Inflammatory macrophage (primary cell): ENCODE data around the gene PLAC9.

Experiments
- DNase-seq, 2 donors: peaks; one replicate each; pipeline ENCODE4 v3.0.0-alpha.2; 2020 to 2022

The PLAC9 gene

DNA sequence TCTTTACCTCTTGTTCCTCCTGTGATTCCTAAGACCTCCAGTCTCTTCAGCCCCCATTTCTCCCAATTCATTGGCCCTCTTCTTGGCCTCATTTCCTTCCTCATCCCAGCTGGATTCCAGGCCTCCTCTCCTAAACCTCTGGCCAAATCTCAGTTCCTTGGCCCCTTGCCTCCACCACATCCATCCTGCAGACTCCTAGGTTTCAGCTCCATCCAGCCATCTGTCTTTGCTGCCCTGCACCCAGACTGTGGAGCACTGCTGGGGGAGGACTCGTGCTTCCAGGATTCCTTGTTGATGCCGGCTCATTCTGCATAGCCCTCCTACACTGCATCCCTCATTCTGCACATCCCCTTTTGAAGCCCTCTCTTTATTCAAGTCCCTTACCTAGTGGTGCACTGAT is 6.7 kb downstream of the PLAC9 start:
- DNase-seq = no peak

DNA sequence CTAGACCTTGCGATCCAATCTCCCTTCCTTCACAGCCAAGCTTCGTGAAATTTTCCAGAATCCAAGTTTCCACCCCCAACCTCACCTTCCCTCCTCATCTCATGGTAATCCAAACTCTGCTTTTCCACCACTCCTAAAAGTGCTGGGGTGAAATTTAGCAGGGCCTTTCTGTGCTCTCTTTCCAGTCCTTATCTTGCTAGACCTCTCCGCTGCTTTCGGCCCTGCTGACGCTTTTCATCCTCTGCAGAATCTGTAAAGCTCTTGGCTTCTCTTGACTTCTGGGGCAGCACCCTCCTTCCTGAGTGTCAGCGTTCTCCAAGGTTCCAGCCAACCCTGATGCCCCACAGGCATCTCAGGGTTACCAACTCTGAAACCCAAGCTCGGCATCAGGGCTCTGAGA is 7.7 kb downstream of the PLAC9 start:
- DNase-seq = no peak

DNA sequence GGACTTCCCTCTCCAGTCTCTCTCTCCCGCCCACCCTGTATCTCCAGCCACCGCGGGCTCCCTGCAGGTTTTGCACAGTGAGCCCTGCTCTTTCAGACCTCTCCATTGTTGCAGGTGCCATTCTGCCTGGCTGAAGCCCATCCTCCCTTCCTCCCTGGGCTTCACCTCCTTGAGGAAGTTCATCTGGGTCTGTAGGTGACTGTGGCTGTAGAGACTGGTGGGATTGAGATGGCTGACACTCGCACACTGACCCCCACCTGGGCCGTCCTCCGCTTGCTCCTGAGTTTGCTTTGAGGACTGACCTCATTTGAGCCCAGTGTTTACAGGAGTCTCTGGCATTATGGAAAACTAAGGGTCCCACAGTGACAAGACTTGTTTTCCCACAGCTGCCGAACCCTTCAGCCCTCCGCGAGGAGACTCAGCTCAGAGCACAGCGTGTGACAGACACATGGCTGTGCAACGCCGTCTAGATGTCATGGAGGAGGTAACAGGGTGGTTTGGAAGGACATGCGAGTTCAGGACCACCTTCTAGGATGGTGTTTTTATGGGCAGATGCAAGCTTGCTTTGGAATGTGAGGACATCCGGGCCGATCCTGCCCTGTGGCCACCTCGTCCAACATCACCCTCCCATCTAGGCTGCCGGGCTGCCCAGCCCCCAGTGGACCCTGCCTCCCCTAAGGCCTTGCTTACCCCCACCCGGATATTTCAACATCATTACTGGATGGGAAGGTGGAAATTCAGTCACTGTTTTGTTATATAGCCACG is 9.3 kb downstream of the PLAC9 start:
- DNase-seq = peak in 1 of 2 donors; percentile 15

DNA sequence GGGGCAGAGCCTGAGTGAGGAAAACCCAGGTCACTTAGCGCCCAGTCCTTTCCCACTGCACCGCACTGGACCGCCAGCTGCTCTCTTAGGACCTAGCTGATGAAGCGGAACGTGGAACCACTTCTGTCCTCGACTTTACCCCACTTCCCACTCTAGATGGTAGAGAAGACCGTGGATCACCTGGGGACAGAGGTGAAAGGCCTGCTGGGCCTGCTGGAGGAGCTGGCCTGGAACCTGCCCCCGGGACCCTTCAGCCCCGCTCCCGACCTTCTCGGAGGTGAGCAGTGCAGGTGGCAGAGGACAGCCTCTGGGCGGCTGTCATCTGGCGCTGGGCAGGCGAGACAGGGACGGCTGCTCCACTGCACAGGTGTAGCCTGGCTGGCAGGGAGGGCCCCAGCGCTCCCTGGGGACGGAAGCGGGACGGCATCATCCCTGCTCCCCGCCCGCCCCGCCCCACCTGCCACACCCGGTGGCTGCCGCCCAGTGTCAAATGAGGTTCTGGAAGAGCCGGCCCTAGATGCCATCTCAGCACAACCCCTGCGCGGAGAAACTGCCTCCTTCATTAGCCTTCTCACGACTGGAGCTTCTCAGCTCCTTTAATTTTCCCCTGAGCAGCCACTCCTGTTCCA is 11.7 kb downstream of the PLAC9 start:
- DNase-seq = peak in 1 of 2 donors; percentile 43

- DNase-seq = peak in 1 of 2 donors; percentile 23
Observed at GRCh38 chr10:80144696-80145131, 12.2 kb downstream of the PLAC9 start.

DNA sequence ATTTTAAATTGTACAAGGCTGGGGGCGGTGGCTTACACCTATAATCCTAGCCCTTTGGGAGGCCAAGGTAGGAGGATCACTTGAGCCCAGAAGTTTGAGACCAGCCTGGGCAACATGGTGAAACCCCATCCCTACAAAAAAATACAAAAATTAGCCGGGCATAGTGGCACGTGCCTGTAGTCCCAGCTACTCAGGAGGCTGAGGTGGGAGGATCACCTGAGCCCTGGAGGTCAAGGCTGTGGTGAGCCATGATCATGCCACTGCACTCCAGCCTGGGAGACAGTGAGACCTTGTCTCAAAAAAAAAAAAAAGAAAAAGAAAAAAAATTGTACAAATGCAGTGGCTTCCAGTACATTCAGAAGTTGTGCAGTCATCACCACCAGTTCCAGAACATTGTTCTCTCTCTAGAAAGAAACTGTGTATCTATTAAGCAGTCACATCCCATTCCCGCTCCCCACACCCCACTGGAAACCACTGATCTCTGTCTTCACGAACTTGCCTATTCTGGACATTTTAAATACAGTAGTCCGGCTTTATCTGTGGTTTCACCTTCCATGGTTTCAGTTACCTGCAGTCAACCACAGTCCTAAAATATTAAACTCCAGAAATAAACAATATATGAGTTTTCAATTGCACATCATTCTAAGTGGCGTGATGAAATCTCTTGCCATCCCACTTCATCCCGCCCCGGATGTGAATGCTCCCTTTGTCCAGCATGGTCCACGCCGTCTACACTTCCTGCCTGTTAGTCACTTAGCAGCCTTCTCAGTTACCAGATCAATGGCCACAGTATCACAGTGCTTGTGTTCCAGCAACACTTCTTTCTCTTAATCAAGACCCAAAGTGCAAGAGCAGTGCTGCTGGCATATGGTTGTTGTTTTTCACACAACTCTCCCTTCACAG is 13.1 kb downstream of the PLAC9 start:
- peak; percentile 36 to 55 for DNase-seq

DNA sequence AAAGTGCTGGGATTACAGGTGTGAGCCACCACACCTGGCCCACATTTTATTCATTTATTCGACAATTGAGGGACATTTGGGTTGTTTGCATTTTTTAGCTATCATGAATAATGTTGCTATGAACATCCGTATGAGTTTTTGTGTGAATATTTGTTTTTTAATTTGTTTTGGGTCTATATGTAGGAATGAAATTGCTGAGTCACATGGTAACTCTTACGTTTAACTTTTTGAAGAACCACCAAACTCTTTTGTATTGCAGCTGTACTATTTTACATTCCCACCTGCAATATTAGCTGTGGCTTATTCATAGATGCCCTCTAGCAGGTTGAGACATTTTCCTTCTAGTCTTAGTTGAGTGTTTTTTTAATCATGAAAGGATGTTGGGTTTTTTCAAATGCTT is 14.4 kb downstream of the PLAC9 start:
- DNase-seq = peak in 1 of 2 donors; percentile 2

- DNase-seq = peak in 1 of 2 donors; percentile 3
Observed at GRCh38 chr10:80148166-80148805, 15.8 kb downstream of the PLAC9 start.

- DNase-seq = peak in 1 of 2 donors; percentile 2
Observed at GRCh38 chr10:80149123-80149522, 16.6 kb downstream of the PLAC9 start.

DNA sequence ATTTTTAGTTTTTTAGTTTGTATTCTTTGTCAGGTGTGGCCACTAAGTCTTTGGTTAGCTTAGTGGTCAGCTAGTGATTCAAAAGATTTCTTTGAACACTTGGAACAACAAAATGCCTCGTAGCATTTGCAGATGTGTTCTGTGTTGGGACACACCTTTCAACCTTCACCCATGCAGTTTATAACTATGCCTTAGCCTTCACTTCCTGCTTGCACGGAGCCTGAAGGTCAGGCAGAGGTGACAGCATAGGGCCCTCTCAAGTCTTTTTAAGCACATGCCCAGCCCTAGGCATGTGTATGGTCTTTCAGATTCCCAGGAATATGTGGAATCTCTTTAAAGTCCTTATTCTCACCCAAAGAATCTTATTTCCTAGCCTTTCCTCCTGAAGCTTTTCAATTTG is 17.6 kb downstream of the PLAC9 start:
- no peak for DNase-seq

GRCh38 chr10:80152820-80153219 is 20.3 kb downstream of the PLAC9 start:
- no peak for DNase-seq

DNA sequence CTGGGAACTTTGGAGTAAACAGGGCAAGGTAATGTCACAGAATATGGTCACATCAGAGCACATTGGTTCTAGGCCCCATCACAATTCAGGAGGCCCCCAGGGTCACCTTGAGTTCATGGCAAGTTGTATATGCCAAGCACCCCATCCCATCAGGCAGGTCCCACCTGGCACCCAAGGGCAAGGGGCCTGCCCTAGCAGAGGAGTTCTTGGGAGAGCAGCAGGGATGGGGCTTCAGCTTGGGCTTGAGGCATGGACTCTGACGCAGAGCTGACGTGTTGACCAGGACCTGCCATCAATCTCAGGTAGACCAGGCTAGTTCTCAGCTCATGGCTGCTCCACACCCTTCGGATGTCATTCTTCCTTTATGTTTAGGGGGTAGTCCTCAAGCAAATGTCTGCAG is 20.9 kb downstream of the PLAC9 start:
- no peak for DNase-seq

GRCh38 chr10:80154626-80154977 is 22.1 kb downstream of the PLAC9 start:
- no peak for DNase-seq

GRCh38 chr10:80154978-80155695 is 22.6 kb downstream of the PLAC9 start:
- DNase-seq = no peak

- no peak for DNase-seq
Observed at GRCh38 chr10:80155696-80156215, 23.2 kb downstream of the PLAC9 start.

DNA sequence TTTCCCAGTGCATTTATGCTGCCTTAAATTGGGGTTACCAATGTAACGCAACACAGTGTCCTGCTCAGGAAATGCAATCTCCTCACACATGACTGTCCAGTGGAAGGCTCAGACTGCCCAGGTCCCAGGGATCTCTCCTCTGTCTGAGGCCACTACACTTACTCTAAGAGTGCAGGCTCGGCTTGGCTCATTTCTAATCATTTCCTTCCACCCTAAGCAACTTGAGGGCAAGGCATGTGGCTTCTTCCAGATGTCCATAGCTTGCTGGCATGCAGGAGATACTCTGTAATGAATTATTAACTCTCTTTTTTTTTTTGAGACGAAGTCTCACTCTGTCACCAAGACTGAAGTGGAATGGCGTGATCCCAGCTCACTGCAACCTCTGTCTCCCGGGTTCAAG is 23.7 kb downstream of the PLAC9 start:
- DNase-seq = no peak

DNA sequence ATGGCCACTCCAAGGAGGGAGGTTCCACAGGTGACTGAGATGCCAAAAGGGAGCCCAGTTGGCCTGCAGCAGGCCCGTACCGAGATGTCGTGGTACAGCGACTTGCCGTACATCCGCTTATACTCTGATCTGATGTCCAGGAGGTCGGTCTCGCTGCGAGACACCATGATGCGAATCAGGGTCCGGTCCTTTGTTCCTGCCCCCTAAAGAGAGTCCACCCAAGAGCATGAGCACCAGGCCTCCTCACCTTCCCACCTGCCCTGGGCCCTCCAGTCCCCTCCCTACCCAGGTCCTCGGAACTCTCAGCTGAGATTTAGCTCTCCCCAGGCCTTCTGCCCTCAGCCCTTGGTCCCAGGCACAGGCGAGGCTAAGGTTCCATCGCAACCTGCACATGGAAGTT is 25.0 kb downstream of the PLAC9 start:
- DNase-seq = no peak

DNA sequence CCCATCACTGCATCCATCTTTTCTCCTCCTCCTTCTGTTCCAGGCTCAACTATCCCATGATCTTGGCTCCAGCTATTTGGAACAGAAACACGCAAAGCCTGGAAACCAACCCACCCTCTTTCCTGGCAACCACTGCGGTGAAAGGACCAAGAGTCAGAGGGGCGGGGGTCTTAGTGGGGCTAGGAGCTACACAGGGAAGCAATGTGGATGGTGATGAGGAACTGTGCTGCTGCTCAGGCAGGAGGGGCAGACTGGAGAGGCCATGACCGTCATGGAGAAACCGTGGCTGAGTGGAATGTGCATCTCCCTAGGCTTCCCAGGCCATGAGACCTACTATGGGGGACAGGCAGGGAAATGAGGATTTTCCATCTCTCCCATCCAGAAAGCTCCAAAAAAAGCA is 25.6 kb downstream of the PLAC9 start:
- DNase-seq = no peak

DNA sequence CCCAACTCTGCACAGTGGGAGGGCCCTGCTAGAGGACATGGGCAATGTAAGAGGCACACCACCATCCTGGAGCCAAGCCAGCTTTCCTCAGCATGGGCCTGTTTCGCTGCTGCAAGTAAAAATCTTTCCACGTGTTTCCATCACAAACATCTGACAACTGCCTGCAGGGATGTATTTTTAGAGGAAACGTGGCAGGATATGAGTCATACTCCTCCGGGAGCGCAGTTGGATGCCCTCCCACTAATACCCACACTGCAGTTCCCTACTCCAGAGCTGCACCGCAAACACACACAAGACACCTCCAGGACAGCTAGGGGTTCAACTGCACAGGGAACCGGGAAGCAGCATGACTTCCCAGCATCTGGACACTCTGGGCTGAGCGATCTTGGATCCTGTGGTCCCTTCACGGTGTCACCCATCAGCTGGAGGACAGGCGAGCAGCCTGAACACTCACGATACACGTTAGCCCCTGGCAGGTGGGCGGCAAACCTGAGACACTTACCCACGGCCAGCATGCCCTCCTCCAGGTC is 26.1 kb downstream of the PLAC9 start:
- peak; percentile 87 to 94 for DNase-seq

- peak in 1 of 2 donors; percentile 58 for DNase-seq
Observed at GRCh38 chr10:80159166-80159873, 26.8 kb downstream of the PLAC9 start.
